OCI-LY3 (cell line): Measurements from ENCODE around the gene MARK1.

Experiments
- H2AFZ ChIP-seq: fragments of 200-600, 300-600 bp; shearing (Covaris generic); 2 replicates; pipeline ENCODE4 v1.6.0; 2014; ENCODE audit warnings: antibody characterized with exemption, low read depth, low read length
- H3K27ac ChIP-seq: fragments of 200-600, 300-600 bp; sonication (generic); 2 replicates; pipeline ENCODE4 v1.5.1; 2014; ENCODE audit warnings: mild to moderate bottlenecking, low read length, moderate library complexity, mixed read lengths
- H3K27me3 ChIP-seq: fragments of 200-600, 300-600 bp; sonication (generic); 2 replicates; pipeline ENCODE4 v1.6.1; 2014; ENCODE audit warnings: low read depth, low read length, mixed read lengths
- H3K36me3 ChIP-seq: fragments of 200-600, 300-600 bp; sonication (generic); replicated peaks from 2 replicates; pipeline ENCODE3; 2014; ENCODE audit warnings: low read depth, low read length, mixed read lengths
- H3K4me1 ChIP-seq: fragments of 300-600, 200-600 bp; sonication (generic); 2 replicates; pipeline ENCODE4 v1.6.1; 2014; ENCODE audit warnings: low read length, mixed read lengths
- H3K4me2 ChIP-seq: fragments of 200-600, 300-600 bp; sonication (generic); 2 replicates; pipeline ENCODE4 v1.6.1; 2014; ENCODE audit warnings: low read length, mixed read lengths
- H3K4me3 ChIP-seq: fragments of 300-600, 200-600 bp; sonication (generic); 2 replicates; pipeline ENCODE4 v1.5.1; 2014; ENCODE audit warnings: antibody characterized with exemption, mild to moderate bottlenecking, low read length, moderate library complexity
- H3K79me2 ChIP-seq: fragments of 300-600, 200-600 bp; shearing (Covaris generic); 2 replicates; pipeline ENCODE4 v1.6.1; 2014; ENCODE audit warnings: mild to moderate bottlenecking, low read length, mixed read lengths
- H3K9ac ChIP-seq: fragments of 300-600, 200-600 bp; shearing (Covaris generic); 2 replicates; pipeline ENCODE4 v1.6.0; 2014; ENCODE audit warnings: mild to moderate bottlenecking, low read length, moderate library complexity
- H3K9me3 ChIP-seq: fragments of 200-600, 300-600 bp; shearing (Covaris generic); 2 replicates; pipeline ENCODE4 v1.6.1; 2014; ENCODE audit warnings: low read length, mixed read lengths; ENCODE audit not compliant: insufficient read depth
- H4K20me1 ChIP-seq: fragments of 200-600, 300-600 bp; sonication (generic); 2 replicates; pipeline ENCODE4 v1.6.1; 2016; ENCODE audit warnings: low read length, mixed read lengths; ENCODE audit not compliant: insufficient read depth
- CTCF ChIP-seq: fragments of 200-600, 300-600 bp; sonication (generic); IDR thresholded peaks from 2 replicates; pipeline ENCODE4 v1.5.1; 2014; ENCODE audit warnings: antibody characterized with exemption, low read length, low read depth
- EZH2phosphoT487 ChIP-seq: fragments of 200-600 bp; shearing (Covaris generic); IDR thresholded peaks from 2 replicates; pipeline ENCODE4 v1.6.1; 2018; ENCODE audit warnings: antibody characterized with exemption, mixed run types, low read depth

The MARK1 gene

GRCh38 chr1:220710333-220710732 is 182.4 kb downstream of the MARK1 start:
- Histone ChIP-seq H3K27me3 (no peaks in the 10 kb centered on the region), H3K36me3 (no peaks in the 10 kb centered on the region), H3K9ac (no peak overlapping the region), H3K9me3 (peaks cover 11% of the 10 kb centered on the region), H3K79me2 (no peaks in the 10 kb centered on the region), H2AFZ (no peak overlapping the region), H3K4me3 (no peak overlapping the region), H3K27ac (no peak overlapping the region), H4K20me1 (no peaks in the 10 kb centered on the region), H3K4me2 (no peak overlapping the region), H3K4me1 (peaks cover 31% of the 10 kb centered on the region)
- TF ChIP-seq CTCF (no peak), EZH2phosphoT487 (no peak)

- Histone ChIP-seq H3K4me2 (peak overlapping the region; percentile 36), H3K79me2 (no peaks in the 10 kb centered on the region), H3K9me3 (peaks cover 19% of the 10 kb centered on the region), H3K4me1 (peaks cover 31% of the 10 kb centered on the region), H4K20me1 (no peaks in the 10 kb centered on the region), H3K27ac (no peak overlapping the region), H3K9ac (no peak overlapping the region), H2AFZ (peak overlapping the region; percentile 72; the same call in 1 of the 2 replicates), H3K4me3 (no peak overlapping the region), H3K36me3 (no peaks in the 10 kb centered on the region), H3K27me3 (no peaks in the 10 kb centered on the region)
- TF ChIP-seq EZH2phosphoT487 (no peak), CTCF (no peak)
Observed at GRCh38 chr1:220711056-220711809, 183.3 kb downstream of the MARK1 start.
